BLaER1 (cell line): ENCODE data around the gene USP34.
"Not testable (repeated sequence)": the region's sequence is repeated elsewhere in the genome, so short reads cannot be mapped to it uniquely, and the experiment has no call there.

ENCODE experiments used
- H3K27ac ChIP-seq: shearing (Covaris generic); formaldehyde crosslinking; 2 replicates; pipeline ENCODE4 v1.8.1; 2022
- H3K27me3 ChIP-seq: shearing (Covaris generic); formaldehyde crosslinking; 2 replicates; pipeline ENCODE4 v1.8.1; 2022
- H3K36me3 ChIP-seq: shearing (Covaris generic); formaldehyde crosslinking; 2 replicates; pipeline ENCODE4 v1.8.1; 2022
- H3K4me1 ChIP-seq: shearing (Covaris generic); formaldehyde crosslinking; 2 replicates; pipeline ENCODE4 v1.8.1; 2022
- H3K4me2 ChIP-seq: shearing (Covaris generic); formaldehyde crosslinking; 2 replicates; pipeline ENCODE4 v1.8.1; 2022
- H3K4me3 ChIP-seq: shearing (Covaris generic); formaldehyde crosslinking; 2 replicates; pipeline ENCODE4 v1.8.1; 2022
- H3K9ac ChIP-seq: shearing (Covaris generic); formaldehyde crosslinking; 2 replicates; pipeline ENCODE4 v1.8.1; 2022
- H3K9me3 ChIP-seq: shearing (Covaris generic); formaldehyde crosslinking; 2 replicates; pipeline ENCODE4 v1.8.1; 2022
- H4K20me1 ChIP-seq: shearing (Covaris generic); formaldehyde crosslinking; 2 replicates; pipeline ENCODE4 v1.8.1; 2022
- Cebpa-rat ChIP-seq: shearing (Covaris generic); IDR thresholded peaks from 2 replicates; pipeline ENCODE4 v1.8.1; 2022

USP34 gene

DNA sequence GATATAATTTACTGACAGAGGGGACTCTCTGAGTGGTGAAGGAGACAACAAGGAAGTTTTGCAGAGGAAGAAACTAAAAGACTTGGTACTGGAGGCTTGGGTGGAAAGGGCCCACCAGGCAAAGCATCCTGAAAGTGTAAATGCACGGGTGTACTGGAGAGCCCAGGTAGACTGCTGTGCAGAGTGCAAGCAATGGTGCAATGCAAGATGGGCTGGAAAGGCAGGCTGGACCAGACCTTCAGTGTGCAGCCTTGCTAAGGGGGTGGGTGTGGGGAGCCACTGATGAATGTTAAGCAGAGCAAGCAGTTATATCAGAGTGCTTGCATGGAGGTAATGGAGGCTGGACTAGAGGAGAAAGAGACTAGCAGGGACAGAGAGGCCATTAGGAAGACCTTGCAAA, 298.2 kb downstream of the USP34 start:
- no peaks in the 10 kb centered on the region for H4K20me1 ChIP-seq
- H3K27me3 ChIP-seq, result no peaks in the 10 kb centered on the region
- no peaks in the 10 kb centered on the region for H3K9me3 ChIP-seq
- no peak for TF ChIP-seq Cebpa-rat
- peaks cover 12% of the 10 kb centered on the region for H3K4me1 ChIP-seq
- no peak overlapping the region for H3K27ac ChIP-seq
- no peak overlapping the region for H3K9ac ChIP-seq
- no peaks in the 10 kb centered on the region for H3K36me3 ChIP-seq
- H3K4me2 ChIP-seq, result no peak overlapping the region
- H3K4me3 ChIP-seq, result no peak overlapping the region

DNA sequence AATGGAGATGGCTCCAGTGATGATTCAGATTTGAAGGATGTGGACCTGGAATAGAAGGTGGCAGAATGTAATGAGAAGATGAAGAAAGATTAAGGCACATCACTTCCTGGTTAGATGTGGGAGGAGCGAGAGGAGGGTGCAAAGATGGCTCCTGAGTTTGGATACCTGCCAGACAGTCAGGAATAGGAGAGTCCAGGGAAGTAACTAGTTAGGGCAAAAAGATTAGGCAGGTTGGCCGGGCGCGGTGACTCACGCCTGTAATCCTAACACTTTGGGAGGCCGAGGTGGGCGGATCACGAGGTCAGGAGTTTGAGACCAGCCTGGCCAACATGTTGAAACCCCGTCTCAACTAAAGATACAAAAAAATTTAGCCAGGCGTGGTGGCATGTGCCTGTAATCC, 303.3 kb downstream of the USP34 start:
- Histone ChIP-seq H3K36me3 (peaks cover 38% of the 10 kb centered on the region), H3K9me3 (no peaks in the 10 kb centered on the region), H3K27ac (no peak overlapping the region), H3K4me2 (no peak overlapping the region), H4K20me1 (no peaks in the 10 kb centered on the region), H3K4me1 (0 out of 2 replicates have a peak, but pooled peaks cover 4% of the 10 kb centered on the region), H3K27me3 (no peaks in the 10 kb centered on the region), H3K9ac (no peak overlapping the region), H3K4me3 (no peak overlapping the region)
- no peak for TF ChIP-seq Cebpa-rat

DNA sequence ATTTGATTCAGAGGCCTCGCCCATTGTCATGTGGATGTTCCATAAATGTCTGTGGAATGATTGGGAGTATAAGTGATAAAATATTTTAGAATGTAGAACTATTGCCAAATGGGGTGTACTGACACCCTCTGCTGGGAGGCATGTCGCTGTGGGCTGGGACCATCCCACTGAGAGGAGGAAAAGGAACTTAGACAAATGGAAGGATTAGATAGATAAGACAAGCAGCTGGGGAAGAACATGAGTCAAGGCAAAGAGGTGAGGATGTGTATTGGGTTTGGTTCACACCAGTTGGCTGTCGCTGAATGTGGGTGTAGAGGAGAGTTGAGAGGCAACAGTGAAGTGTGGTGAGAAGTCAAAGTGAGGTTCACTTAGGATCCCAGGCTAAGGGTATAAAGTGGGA, 304.9 kb downstream of the USP34 start:
- Histone ChIP-seq H3K4me1 (no peaks in the 10 kb centered on the region), H4K20me1 (no peaks in the 10 kb centered on the region), H3K4me3 (no peak overlapping the region), H3K9me3 (no peaks in the 10 kb centered on the region), H3K27ac (no peak overlapping the region), H3K36me3 (peaks cover 44% of the 10 kb centered on the region), H3K27me3 (no peaks in the 10 kb centered on the region), H3K9ac (no peak overlapping the region), H3K4me2 (no peak overlapping the region)
- TF ChIP-seq Cebpa-rat, result no peak

DNA sequence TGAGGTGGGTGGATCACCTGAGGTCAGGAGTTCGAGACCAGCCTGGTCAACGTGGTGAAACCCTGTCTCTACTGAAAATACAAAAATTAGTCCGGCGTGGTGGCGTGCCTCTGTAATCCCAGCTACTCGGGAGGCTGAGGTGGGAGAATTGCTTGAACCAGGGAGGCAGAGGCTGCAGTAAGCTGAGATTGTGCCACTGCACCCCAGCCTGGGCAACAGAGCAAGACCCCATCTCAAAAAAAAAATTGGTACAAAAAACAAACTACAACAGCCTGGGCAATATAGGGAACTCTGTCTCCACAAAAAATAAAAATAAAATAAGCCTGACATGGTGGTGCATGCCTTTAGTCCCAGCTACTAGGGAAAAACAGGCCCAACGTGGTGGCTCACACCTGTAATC, 305.8 kb downstream of the USP34 start:
- H3K4me3 ChIP-seq, H3K27me3 ChIP-seq, H3K27ac ChIP-seq, H3K9ac ChIP-seq, H3K4me1 ChIP-seq, H3K4me2 ChIP-seq, H4K20me1 ChIP-seq, H3K9me3 ChIP-seq: not testable (repeated sequence)
- H3K36me3 ChIP-seq, result peaks cover 51% of the 10 kb centered on the region

DNA sequence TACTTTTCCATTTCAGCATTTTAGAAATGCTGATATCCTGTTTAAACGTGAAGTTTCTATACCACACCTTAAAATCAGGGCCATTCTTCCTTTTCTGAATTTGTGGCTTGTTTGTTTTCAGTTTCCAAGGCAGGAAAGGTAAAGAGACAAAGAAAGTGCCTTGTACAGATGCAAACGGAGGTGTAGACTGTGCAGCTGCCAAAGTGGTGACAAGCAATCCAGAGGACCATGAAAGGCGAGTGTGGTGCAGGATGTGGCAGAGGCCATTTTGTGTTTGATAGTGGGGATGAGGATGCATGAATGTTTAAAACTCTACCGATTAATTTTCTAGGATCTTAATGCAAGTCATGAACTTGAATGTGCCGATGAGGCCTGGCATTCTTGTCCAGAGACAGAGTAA, 308.2 kb downstream of the USP34 start:
- H3K4me3 ChIP-seq, result no peak overlapping the region
- no peak overlapping the region for H3K9ac ChIP-seq
- no peaks in the 10 kb centered on the region for H3K27me3 ChIP-seq
- H3K4me2 ChIP-seq, result no peak overlapping the region
- no peaks in the 10 kb centered on the region for H4K20me1 ChIP-seq
- peaks cover 62% of the 10 kb centered on the region for H3K36me3 ChIP-seq
- no peak overlapping the region for H3K27ac ChIP-seq
- no peaks in the 10 kb centered on the region for H3K9me3 ChIP-seq
- TF ChIP-seq Cebpa-rat, result no peak
- peaks cover 5% of the 10 kb centered on the region; the same call in 1 of the 2 replicates for H3K4me1 ChIP-seq

DNA sequence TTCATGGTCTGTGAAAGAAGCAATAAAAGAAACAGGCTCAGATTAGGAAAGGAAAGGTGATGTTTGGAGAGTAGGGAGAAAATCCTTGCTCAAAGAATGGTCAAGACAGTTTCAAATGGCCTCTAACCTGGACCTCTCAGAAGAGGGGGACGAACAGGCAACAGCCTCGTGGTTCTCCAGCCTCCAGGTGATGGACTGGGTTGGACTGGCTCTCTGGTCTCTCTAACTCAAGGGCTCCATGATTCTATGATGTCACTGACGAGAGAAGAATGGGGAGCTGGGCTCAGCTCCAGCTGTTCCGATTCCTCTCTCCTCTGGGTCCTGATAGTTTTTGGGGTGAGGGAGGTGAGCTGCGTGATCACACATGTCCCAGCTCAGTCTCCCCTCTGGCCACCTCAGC, 309.0 kb downstream of the USP34 start, which contains the start of gene C2orf74:
Gene C2orf74, plus strand, starts transcription at position 301 of the 400 bp plus-strand sequence. CDS start 327 bp downstream, outside the sequence.
- H3K4me3 ChIP-seq, result no peak within 1 kb of the TSS
- H3K4me1 ChIP-seq, result peaks cover 5% of the 10 kb centered on the region; the same call in 1 of the 2 replicates
- no peak within 1 kb of the TSS for H3K9ac ChIP-seq
- H3K27me3 ChIP-seq, result no peaks in the 10 kb centered on the region
- no peaks in the 10 kb centered on the region for H4K20me1 ChIP-seq
- H3K4me2 ChIP-seq, result no peak within 1 kb of the TSS
- H3K27ac ChIP-seq, result no peak within 1 kb of the TSS
- TF ChIP-seq Cebpa-rat, result no peak
- peaks cover 64% of the 10 kb centered on the region for H3K36me3 ChIP-seq
- H3K9me3 ChIP-seq, result no peaks in the 10 kb centered on the region

DNA sequence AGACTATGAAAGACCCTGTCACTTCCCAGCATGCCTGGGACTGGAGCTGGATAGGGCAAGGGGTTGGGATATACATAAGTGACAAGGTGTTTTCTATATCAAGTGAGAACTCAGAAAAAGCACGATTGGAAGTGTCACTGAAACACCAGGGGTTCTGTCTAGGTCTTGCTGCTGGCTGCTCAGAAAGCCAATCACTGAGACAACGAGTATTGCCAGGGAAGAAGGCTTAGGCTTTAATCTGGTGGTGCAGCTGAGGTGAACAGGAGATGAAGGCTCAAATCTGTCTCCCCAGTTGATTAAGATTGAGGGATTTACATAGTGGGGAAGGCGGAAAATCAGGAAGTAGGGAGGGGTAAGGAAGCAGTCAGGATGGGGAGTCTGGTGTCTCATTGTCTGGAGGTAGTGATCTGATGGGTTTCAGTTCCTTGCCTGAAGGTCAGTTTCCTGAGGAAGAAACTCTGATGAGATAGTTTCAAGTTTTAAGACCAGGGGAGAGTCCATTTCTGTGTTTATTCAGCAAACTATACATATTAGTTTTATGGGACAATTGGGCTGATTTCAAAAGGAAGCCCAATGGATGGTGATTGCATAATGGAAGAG, 312.4 kb downstream of the USP34 start:
- H3K27ac ChIP-seq, result no peak overlapping the region
- H3K36me3 ChIP-seq, result peaks cover 34% of the 10 kb centered on the region
- H3K9ac ChIP-seq, result no peak overlapping the region
- H3K27me3 ChIP-seq, result no peaks in the 10 kb centered on the region
- H3K4me3 ChIP-seq, result no peak overlapping the region
- no peaks in the 10 kb centered on the region for H4K20me1 ChIP-seq
- H3K4me2 ChIP-seq, result 0 out of 2 replicates have a peak overlapping the region, but pooled peaks have one; percentile 2
- no peaks in the 10 kb centered on the region for H3K9me3 ChIP-seq
- TF ChIP-seq Cebpa-rat, result no peak
- peaks cover 5% of the 10 kb centered on the region; the same call in 1 of the 2 replicates for H3K4me1 ChIP-seq

DNA sequence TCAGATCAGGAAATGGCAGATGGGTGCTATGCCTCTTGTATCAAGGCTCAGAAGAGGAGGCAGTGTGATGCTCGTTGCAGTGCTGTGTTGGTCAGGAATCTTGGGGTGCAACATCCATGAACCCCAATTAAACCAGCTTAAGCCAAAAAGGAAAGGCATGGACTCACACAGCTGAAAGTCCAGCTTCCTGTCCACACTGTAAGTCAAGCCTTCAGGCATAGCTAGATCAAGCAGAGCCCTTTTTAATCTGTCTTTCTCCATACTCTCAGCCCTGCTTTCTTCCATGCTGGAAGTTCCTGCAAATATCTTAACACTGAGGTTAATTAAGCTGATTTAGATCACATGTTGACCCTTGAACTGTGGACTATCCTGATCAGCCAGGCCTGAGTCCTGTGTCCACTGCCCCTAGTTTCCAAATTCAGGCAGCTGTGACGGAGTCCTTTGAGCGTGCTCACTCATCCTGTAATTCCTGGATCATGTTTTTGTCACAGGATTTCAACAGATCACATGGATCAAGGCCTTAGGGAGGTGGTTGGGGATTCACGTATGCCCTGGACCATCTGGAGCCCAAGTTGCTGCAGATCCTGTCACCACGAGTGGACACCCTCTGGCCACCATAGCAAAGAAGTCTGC, 313.4 kb downstream of the USP34 start:
- Histone ChIP-seq H3K27me3 (no peaks in the 10 kb centered on the region), H4K20me1 (no peaks in the 10 kb centered on the region), H3K9ac (no peak overlapping the region), H3K4me1 (peaks cover 5% of the 10 kb centered on the region; the same call in 1 of the 2 replicates), H3K36me3 (peaks cover 26% of the 10 kb centered on the region), H3K9me3 (no peaks in the 10 kb centered on the region), H3K4me3 (no peak overlapping the region), H3K4me2 (no peak overlapping the region), H3K27ac (no peak overlapping the region)
- TF ChIP-seq Cebpa-rat, result no peak

DNA sequence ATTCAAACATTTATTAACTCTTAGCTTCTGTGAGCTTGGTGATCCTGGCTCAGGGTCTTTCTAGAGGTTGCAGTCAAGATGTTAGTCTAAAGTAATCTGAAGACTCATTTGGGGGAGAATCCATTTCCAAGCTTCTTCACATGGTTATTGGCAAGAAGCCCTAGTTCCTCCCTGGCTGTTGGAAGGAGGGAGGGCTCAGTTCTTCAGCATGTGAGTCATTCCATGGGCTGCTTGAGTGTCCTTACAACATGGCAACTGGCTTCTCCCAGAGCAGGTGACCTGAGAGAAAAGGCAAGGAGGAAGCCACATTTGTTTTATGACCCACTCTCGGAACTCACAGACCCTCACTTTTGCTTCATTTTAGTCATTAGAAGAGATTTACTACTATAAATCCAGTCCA, 319.5 kb downstream of the USP34 start:
- no peak for TF ChIP-seq Cebpa-rat
- H3K36me3 ChIP-seq, result peaks cover 33% of the 10 kb centered on the region
- H3K27ac ChIP-seq, result no peak overlapping the region
- no peaks in the 10 kb centered on the region for H3K27me3 ChIP-seq
- no peaks in the 10 kb centered on the region for H3K4me1 ChIP-seq
- no peak overlapping the region for H3K4me3 ChIP-seq
- H3K4me2 ChIP-seq, result no peak overlapping the region
- H3K9me3 ChIP-seq, result no peaks in the 10 kb centered on the region
- H4K20me1 ChIP-seq, result no peaks in the 10 kb centered on the region
- H3K9ac ChIP-seq, result no peak overlapping the region

DNA sequence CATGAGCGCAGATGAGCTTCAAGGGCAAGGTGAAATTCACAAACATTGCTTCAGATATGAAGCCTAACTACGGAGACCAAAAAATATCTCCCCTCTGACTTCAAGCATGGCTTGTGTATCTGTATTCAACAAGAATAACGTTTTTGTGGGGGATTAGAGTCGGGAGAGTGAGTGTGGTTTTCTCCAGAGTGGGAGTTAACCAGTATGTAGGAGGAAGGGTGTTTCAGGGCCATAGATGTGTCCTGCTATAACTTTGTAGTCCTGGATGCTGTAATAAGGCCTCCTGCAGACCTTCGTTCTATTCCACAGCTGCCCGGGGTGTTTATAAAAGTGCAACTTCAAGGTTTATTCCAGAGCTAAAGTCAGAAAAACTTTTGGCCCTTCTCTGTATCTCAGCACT, 321.8 kb downstream of the USP34 start:
- no peaks in the 10 kb centered on the region for H4K20me1 ChIP-seq
- peaks cover 33% of the 10 kb centered on the region for H3K36me3 ChIP-seq
- no peak overlapping the region for H3K9ac ChIP-seq
- H3K4me1 ChIP-seq, result peaks cover 13% of the 10 kb centered on the region
- no peak overlapping the region for H3K4me3 ChIP-seq
- H3K9me3 ChIP-seq, result peaks cover 5% of the 10 kb centered on the region; the same call in 1 of the 2 replicates
- TF ChIP-seq Cebpa-rat, result no peak
- H3K4me2 ChIP-seq, result no peak overlapping the region
- H3K27me3 ChIP-seq, result no peaks in the 10 kb centered on the region
- H3K27ac ChIP-seq, result no peak overlapping the region

DNA sequence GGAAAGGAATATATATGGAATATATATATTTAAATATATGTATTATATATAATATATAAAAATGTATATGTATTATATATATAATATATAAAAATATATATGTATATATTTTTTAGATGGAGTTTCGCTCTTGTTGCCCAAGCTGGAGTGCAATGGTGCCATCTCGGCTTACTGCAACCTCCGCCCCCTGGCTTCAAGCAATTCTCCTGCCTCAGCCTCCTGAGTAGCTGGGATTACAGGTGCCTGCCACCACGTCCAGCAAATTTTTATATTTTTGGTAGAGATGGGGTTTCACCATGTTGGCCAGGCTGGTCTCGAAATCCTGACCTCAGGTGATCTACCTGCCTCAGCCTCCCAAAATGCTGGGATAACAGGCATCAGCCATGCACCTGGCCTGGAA, 322.8 kb downstream of the USP34 start:
- not testable (repeated sequence) for H3K4me2 ChIP-seq, H3K4me3 ChIP-seq, H3K27ac ChIP-seq, H3K9ac ChIP-seq, H3K27me3 ChIP-seq, H3K9me3 ChIP-seq, H4K20me1 ChIP-seq
- Histone ChIP-seq H3K4me1 (peaks cover 13% of the 10 kb centered on the region), H3K36me3 (peaks cover 33% of the 10 kb centered on the region)
